ENCODE data around the gene BAD. TPM values are rescaled to one million over a fixed set of nuclear protein-coding genes. Genes with fewer than 3 reads are reported as not detected.

BAD gene
- total RNA-seq, 1 experiment from 2014 or later: 23.3 TPM

DNA sequence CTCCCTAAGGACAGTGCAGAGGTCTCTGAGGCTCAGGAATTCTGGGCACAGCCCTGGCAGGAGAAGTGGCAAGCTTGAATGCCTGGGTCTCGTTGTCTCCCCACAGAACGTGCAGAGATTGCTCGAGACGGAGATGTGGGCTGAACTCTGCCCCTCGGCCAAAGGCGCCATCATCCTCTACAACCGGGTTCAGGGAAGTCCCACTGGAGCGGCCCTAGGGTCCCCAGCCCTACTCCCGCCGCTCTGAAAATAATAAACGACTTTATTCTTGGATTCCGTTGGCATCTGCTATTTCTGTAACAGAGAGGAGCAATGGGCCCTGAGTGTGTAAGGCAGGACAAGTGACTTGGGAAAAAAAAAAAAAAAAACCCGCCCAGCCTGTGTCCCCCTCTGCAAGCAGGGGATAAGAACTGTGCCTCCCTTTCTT is 54.7 kb downstream of the BAD start:
- no peaks in the 10 kb centered on the region for H3K9me3 ChIP-seq (ENCODE audit: control insufficient read depth, low read depth, low read length)
- H3K4me2 ChIP-seq (ENCODE audit: insufficient read depth, insufficient read length, low read length): peak overlapping the region; percentile 94
- H3K27me3 Mint-ChIP-seq (ENCODE audit: low read depth): peaks cover 20% of the 10 kb centered on the region
- TF ChIP-seq CTCF (conservative IDR thresholded peaks at IDR 0.05): no peak
- H3K27ac Mint-ChIP-seq: peak overlapping the region in 1 of 3 experiments; percentile 87; a peak in 4 of 7 replicates
- H3K4me1 ChIP-seq (ENCODE audit: insufficient read depth, low read length): 0 out of 2 replicates have a peak, but pooled peaks cover 3% of the 10 kb centered on the region
- peaks cover 26 to 39% of the 10 kb centered on the region in 2 experiments for H3K4me1 Mint-ChIP-seq
- no peaks in the 10 kb centered on the region for H3K79me1 ChIP-seq (ENCODE audit: insufficient read depth, low read depth, low read length, poor library complexity, severe bottlenecking)
- H3K36me3 Mint-ChIP-seq (ENCODE audit: insufficient read depth in 1 of 3, low read depth in 3 of 3): peaks cover 0 to 3% (median 3%) of the 10 kb centered on the region in 3 experiments; a peak in 2 of 7 replicates
- no peak overlapping the region for H3K9ac ChIP-seq (ENCODE audit: extremely low read depth, insufficient read length, low read length)
- H4K91ac ChIP-seq (ENCODE audit: insufficient read length, low read depth, low read length): no peak overlapping the region
- H2BK5ac ChIP-seq (ENCODE audit: insufficient read length, low read length): no peak overlapping the region
- H3K79me2 ChIP-seq (ENCODE audit: insufficient read depth, low read length): no peaks in the 10 kb centered on the region
- peaks cover 35% of the 10 kb centered on the region for H3K23me2 ChIP-seq (ENCODE audit: insufficient read length, low read depth, low read length, poor library complexity, severe bottlenecking)
- H2AK5ac ChIP-seq (ENCODE audit: insufficient read length, low read length): no peak overlapping the region
- no peak overlapping the region for H2AFZ ChIP-seq (ENCODE audit: low read length)
- no peak overlapping the region for H4K5ac ChIP-seq (ENCODE audit: insufficient read length, low read depth, low read length)
- no peak overlapping the region for H3K56ac ChIP-seq (ENCODE audit: insufficient read length, low read depth, low read length)
- no peak overlapping the region for H2BK20ac ChIP-seq (ENCODE audit: low read depth, low read length, poor library complexity, severe bottlenecking)
- H3K18ac ChIP-seq (ENCODE audit: insufficient read length, low read depth, low read length): no peak overlapping the region
- H2BK120ac ChIP-seq (ENCODE audit: low read depth, low read length, poor library complexity, severe bottlenecking): no peak overlapping the region
- no peak overlapping the region for H4K8ac ChIP-seq (replicated peaks; ENCODE audit: insufficient read length, low read depth, low read length)
- no peak overlapping the region for H3K23ac ChIP-seq (ENCODE audit: insufficient read length, low read depth, low read length)
- H3K9me3 Mint-ChIP-seq: no peaks in the 10 kb centered on the region
- no peak overlapping the region for H3K14ac ChIP-seq (ENCODE audit: insufficient read depth, low read length)
- H3K4ac ChIP-seq (ENCODE audit: low read depth, low read length): no peak overlapping the region
- H2BK15ac ChIP-seq (ENCODE audit: low read depth, low read length): no peak overlapping the region
- H3K27me3 ChIP-seq (ENCODE audit: insufficient read depth, low read length): no peaks in the 10 kb centered on the region; the same call in 1 of the 2 replicates
- no peaks in the 10 kb centered on the region for H4K20me1 ChIP-seq (ENCODE audit: control insufficient read depth, insufficient read depth, insufficient read length)
- peak overlapping the region; percentile 74 to 91 for H3K4me3 Mint-ChIP-seq
- H2BK12ac ChIP-seq (ENCODE audit: insufficient read length, low read depth, low read length): no peak overlapping the region
- H3T11ph ChIP-seq (ENCODE audit: low read length): no peak overlapping the region
- H3K27ac ChIP-seq (ENCODE audit: insufficient read length, low read depth, low read length): no peak overlapping the region
- WGBS (ENCODE audit: extremely low coverage, insufficient read length, low lambda C conversion rate): no CpG with 5 or more reads among the region's 13 CpGs
- DNase-seq: no peak
